Measurements from ENCODE around the gene CASKIN1. TPM values are rescaled to one million over a fixed set of nuclear protein-coding genes. Genes with fewer than 3 reads are reported as not detected.

The CASKIN1 gene
- total RNA-seq, result under 0.01 and 1.0 TPM in 2 replicates

GRCh38 chr16:2196162-2196980, at the start of gene CASKIN1:
Gene CASKIN1 (minus strand): TSS chr16:2196605. CDS start chr16:2196432, 173 bp downstream.

GRCh38 chr16:2236337-2237101, 40.1 kb upstream of the CASKIN1 start, which contains the start of gene DNASE1L2:
Gene DNASE1L2 (plus strand): TSS chr16:2236444. CDS start chr16:2236817, 373 bp downstream.

GRCh38 chr16:2223221-2223941, 27.0 kb upstream of the CASKIN1 start, which contains the start of gene E4F1:
Gene E4F1 (plus strand): TSS chr16:2223591. CDS start chr16:2223614, 23 bp downstream.

GRCh38 chr16:2214719-2214968, 18.2 kb upstream of the CASKIN1 start, which contains the start of gene PGP:
Gene PGP (minus strand): TSS chr16:2214840. CDS start chr16:2214777, 63 bp downstream.

GRCh38 chr16:2210386-2211365, 14.3 kb upstream of the CASKIN1 start, which contains the start of gene BRICD5:
Gene BRICD5 (minus strand): TSS chr16:2210863. CDS start chr16:2210833, 30 bp downstream.

GRCh38 chr16:2205104-2205966, 8.9 kb upstream of the CASKIN1 start, which contains the start of gene MLST8:
Gene MLST8 (plus strand): TSS chr16:2205454. CDS start chr16:2206086, 632 bp downstream.

GRCh38 chr16:2155091-2155950, 41.1 kb downstream of the CASKIN1 start, which contains the start of gene TRAF7:
Gene TRAF7 (plus strand): TSS chr16:2155782. CDS start chr16:2163921, 8,139 bp downstream.

GRCh38 chr16:2147981-2148671, 48.3 kb downstream of the CASKIN1 start, which contains the start of gene RAB26:
Gene RAB26 (plus strand): TSS chr16:2148625. CDS start chr16:2148784, 159 bp downstream.

GRCh38 chr16:2135770-2136490, 60.5 kb downstream of the CASKIN1 start, which contains the start of gene PKD1:
Gene PKD1 (minus strand): TSS chr16:2135898. CDS start chr16:2135689, 209 bp downstream.

Other genes with a start within 250 kb of the CASKIN1 start
- gene RPL3L, start 241.9 kb downstream of the CASKIN1 start, total RNA-seq, result not detected in 2 replicates
- gene NDUFB10, start 237.1 kb downstream of the CASKIN1 start, total RNA-seq, result 234 and 254 TPM in 2 replicates
- gene RPS2, start 231.8 kb downstream of the CASKIN1 start, total RNA-seq, result 4,233 and 5,666 TPM in 2 replicates
- not detected in 2 replicates for gene RNF151, start 229.7 kb downstream of the CASKIN1 start, total RNA-seq
- gene TBL3, start 224.6 kb downstream of the CASKIN1 start, total RNA-seq, result 27.9 and 35.8 TPM in 2 replicates
- gene NOXO1, start 215.1 kb downstream of the CASKIN1 start, total RNA-seq, result 2.1 TPM in 1 of 2 replicates, not detected in the other
- gene GFER, start 212.4 kb downstream of the CASKIN1 start, total RNA-seq, result 11.4 and 28.1 TPM in 2 replicates
- gene SYNGR3, start 206.6 kb downstream of the CASKIN1 start, total RNA-seq, result 1.3 and 1.4 TPM in 2 replicates
- 31.0 and 49.6 TPM in 2 replicates for gene ZNF598, start 186.8 kb downstream of the CASKIN1 start, total RNA-seq
- 1.6 and 8.7 TPM in 2 replicates for gene NPW, start 176.8 kb downstream of the CASKIN1 start, total RNA-seq
- gene NHERF2, start 169.7 kb downstream of the CASKIN1 start, total RNA-seq, result 19.3 and 52.7 TPM in 2 replicates
- 19.2 and 23.6 TPM in 2 replicates for gene NTHL1, start 148.8 kb downstream of the CASKIN1 start, total RNA-seq
- 33.6 and 45.9 TPM in 2 replicates for gene TSC2, start 148.6 kb downstream of the CASKIN1 start, total RNA-seq
- 177 and 192 TPM in 2 replicates for gene PKD1, start 60.7 kb downstream of the CASKIN1 start, total RNA-seq
- 1.9 TPM in 1 of 2 replicates, not detected in the other for gene RAB26, start 48.0 kb downstream of the CASKIN1 start, total RNA-seq
- 59.3 and 62.7 TPM in 2 replicates for gene TRAF7, start 40.8 kb downstream of the CASKIN1 start, total RNA-seq
- gene MLST8, start 8.8 kb upstream of the CASKIN1 start, total RNA-seq, result 76.2 and 97.6 TPM in 2 replicates
- 0.09 and 0.70 TPM in 2 replicates for gene BRICD5, start 14.3 kb upstream of the CASKIN1 start, total RNA-seq
- 9.9 and 15.4 TPM in 2 replicates for gene PGP, start 18.2 kb upstream of the CASKIN1 start, total RNA-seq
- gene E4F1, start 27.0 kb upstream of the CASKIN1 start, total RNA-seq, result 22.1 and 25.4 TPM in 2 replicates
- gene DNASE1L2, start 39.8 kb upstream of the CASKIN1 start, total RNA-seq, result 0.26 TPM in 1 of 2 replicates, not detected in the other
- 89.5 and 90.8 TPM in 2 replicates for gene ECI1, start 55.0 kb upstream of the CASKIN1 start, total RNA-seq
- gene RNPS1, start 71.5 kb upstream of the CASKIN1 start, total RNA-seq, result 97.6 and 141 TPM in 2 replicates
- 0.60 and 0.82 TPM in 2 replicates for gene ABCA3, start 144.1 kb upstream of the CASKIN1 start, total RNA-seq
- 3.9 and 4.7 TPM in 2 replicates for gene CCNF, start 232.8 kb upstream of the CASKIN1 start, total RNA-seq

All from pericardium fibroblast (primary cell).